Lower leg skin (tissue), 4 donors: ENCODE results near the gene CCDC82. TPM values are rescaled to one million over a fixed set of nuclear protein-coding genes. Genes with fewer than 3 reads are reported as not detected.

ENCODE experiments used
- DNase-seq, 2 donors: peaks; one replicate each; pipeline ENCODE4 v3.0.0-alpha.2; 2019; ENCODE audit warnings: low spot score in 2 of 2
- H3K4me3 ChIP-seq: fragments of 200-600 bp; sonication (generic); 2 replicates; pipeline ENCODE4 v1.5.1; 2017; ENCODE audit warnings: mild to moderate bottlenecking, low read depth; ENCODE audit not compliant: poor library complexity, severe bottlenecking
- CTCF ChIP-seq, 3 donors: fragments of 450-650 bp; IDR thresholded peaks; one replicate each; pipeline ENCODE4 v1.5.1; 2016; ENCODE audit warnings: antibody characterized with exemption in 3 of 3, mild to moderate bottlenecking in 3 of 3, moderate library complexity in 2 of 3
- POLR2A ChIP-seq, 2 donors: fragments of 450-650 bp; IDR thresholded peaks; one replicate each; pipeline ENCODE4 v1.6.1; 2016 to 2017; ENCODE audit warnings: antibody characterized with exemption in 2 of 2, mild to moderate bottlenecking in 1 of 2, moderate library complexity in 1 of 2
- WGBS, 2 donors: methylation state at CpG; one replicate each; pipeline ENCODE4 v1.1.5; 2018; 5-methylcytosine and 5-hydroxymethylcytosine counted together
- intact Hi-C: fragments of 100-400 bp; cut with DNase I; formaldehyde crosslinking; loops from one replicate; pipeline ENCODE4 v1.15.0; 2023; ENCODE audit warnings: low total_unique reads
- total RNA-seq, 4 donors: library from RNA; depleted of rRNA; stranded (reverse); fragments of >200 nt; gene quantifications; one replicate each; pipeline ENCODE4 v1.1.0, GENCODE V29; 2016

Gene CCDC82
- total RNA-seq, 4 donors from 2014 or later = 5.4 to 15.2 (median 7.8) TPM

GRCh38 chr11:96390488-96390792 is 728 bp upstream of the CCDC82 start:
- intact Hi-C loops = no loop called here
- H3K4me3 ChIP-seq = peak overlapping the region; percentile 91
- no peak for DNase-seq
- TF ChIP-seq CTCF (IDR thresholded peaks at IDR 0.05) = no peak
- TF ChIP-seq POLR2A (IDR thresholded peaks at IDR 0.05) = no peak
- 11 to 29% methylated on average over 6 of the region's 6 CpGs for WGBS, 2 donors

- 0% methylated on average over 30 of the region's 30 CpGs for WGBS, 2 donors
- no peak for TF ChIP-seq POLR2A (IDR thresholded peaks at IDR 0.05)
- TF ChIP-seq CTCF (IDR thresholded peaks at IDR 0.05) = no peak
- intact Hi-C loops = no loop called here
- H3K4me3 ChIP-seq = peak overlapping the region; percentile 91
- no peak for DNase-seq
These were observed 607 bp downstream of the CCDC82 start for GRCh38 chr11:96388891-96389719.

- H3K4me3 ChIP-seq = no peak overlapping the region
- WGBS, 2 donors = 90 to 92% methylated on average over 2 of the region's 2 CpGs
- intact Hi-C loops = no loop called here
- no peak for DNase-seq
- TF ChIP-seq POLR2A (IDR thresholded peaks at IDR 0.05) (no peak), CTCF (IDR thresholded peaks at IDR 0.05) (no peak)
These were observed 4.5 kb downstream of the CCDC82 start for GRCh38 chr11:96385187-96385586.

GRCh38 chr11:96384156-96384555 is 5.6 kb downstream of the CCDC82 start:
- H3K4me3 ChIP-seq = no peak overlapping the region
- intact Hi-C loops = no loop called here
- TF ChIP-seq POLR2A (IDR thresholded peaks at IDR 0.05) (no peak), CTCF (IDR thresholded peaks at IDR 0.05) (no peak)
- no peak for DNase-seq
- WGBS, 2 donors = 72 to 82% methylated on average over 3 of the region's 3 CpGs

GRCh38 chr11:96376796-96377195 is 12.9 kb downstream of the CCDC82 start:
- TF ChIP-seq POLR2A (IDR thresholded peaks at IDR 0.05) (no peak), CTCF (IDR thresholded peaks at IDR 0.05) (no peak)
- no peak for DNase-seq
- intact Hi-C loops = no loop called here
- H3K4me3 ChIP-seq = no peak overlapping the region
- WGBS, 2 donors = 93 to 97% methylated on average over 1 of the region's 1 CpG

GRCh38 chr11:96373826-96374225 is 15.9 kb downstream of the CCDC82 start:
- DNase-seq = no peak
- no peak overlapping the region for H3K4me3 ChIP-seq
- TF ChIP-seq CTCF (IDR thresholded peaks at IDR 0.05) (no peak), POLR2A (IDR thresholded peaks at IDR 0.05) (no peak)
- 95% methylated on average over 4 of the region's 4 CpGs for WGBS, 2 donors
- intact Hi-C loops = no loop called here
